ENCODE data around the gene PRKCE. TPM values are rescaled to one million over a fixed set of nuclear protein-coding genes. Genes with fewer than 3 reads are reported as not detected.

Gene PRKCE
- total RNA-seq, 2 experiments from 2014 or later, result 24.9 to 26.2 TPM

- TF ChIP-seq CTCF (IDR thresholded peaks at IDR 0.05), result no peak
- H3K27me3 Mint-ChIP-seq, result no peaks in the 10 kb centered on the region
- ATAC-seq (ENCODE audit: poor library complexity), result no peak
- H3K4me1 Mint-ChIP-seq (ENCODE audit: low read depth), result peaks cover 23% of the 10 kb centered on the region
- no peak overlapping the region for H3K4me3 ChIP-seq (ENCODE audit: low read length)
- H3K9me3 Mint-ChIP-seq, result no peaks in the 10 kb centered on the region
- POLR2A ChIA-PET, result no interaction called here
- H3K27ac Mint-ChIP-seq, result no peak overlapping the region
- H3K27me3 ChIP-seq (ENCODE audit: control insufficient read depth in 1 of 2, insufficient read depth in 2 of 2, low read length in 2 of 2), result no peaks in the 10 kb centered on the region
- no peaks in the 10 kb centered on the region for H3K36me3 ChIP-seq (ENCODE audit: insufficient read depth, low read length)
- peaks cover 8% of the 10 kb centered on the region for H3K4me1 ChIP-seq (ENCODE audit: insufficient read depth, low read length)
- intact Hi-C loops (cut with DNase I, micrococcal nuclease), result no loop called here
- no peak for DNase-seq
- no peaks in the 10 kb centered on the region for H3K36me3 Mint-ChIP-seq (ENCODE audit: low read depth)
- H3K27ac ChIP-seq (ENCODE audit: low read depth in 1 of 2, low read length in 2 of 2), result no peak overlapping the region
- H3K4me3 Mint-ChIP-seq, result no peak overlapping the region
- CTCF ChIA-PET, result no interaction called here
- no peaks in the 10 kb centered on the region for H3K9me3 ChIP-seq (ENCODE audit: control insufficient read depth in 1 of 2, insufficient read depth in 1 of 2, low read length in 2 of 2)
Measured at GRCh38 chr2:45896311-45896710, 244.8 kb downstream of the PRKCE start.

- ChIA-PET CTCF (interaction anchor here (1.2 kb wide), 1 partner anchor 13 kb away, joined by 3 read pairs; no protein-coding TSS in a partner anchor), POLR2A (no interaction called here)
- H3K27ac Mint-ChIP-seq, result no peak overlapping the region
- H3K4me1 Mint-ChIP-seq (ENCODE audit: low read depth), result peaks cover 7% of the 10 kb centered on the region
- no peaks in the 10 kb centered on the region for H3K9me3 ChIP-seq (ENCODE audit: control insufficient read depth in 1 of 2, insufficient read depth in 1 of 2, low read length in 2 of 2)
- H3K4me1 ChIP-seq (ENCODE audit: insufficient read depth, low read length), result no peaks in the 10 kb centered on the region
- intact Hi-C loops (cut with DNase I, micrococcal nuclease), result no loop called here
- DNase-seq (peak in 1 of 14 experiments; percentile 51), ATAC-seq (ENCODE audit: poor library complexity) (no peak)
- H3K9me3 Mint-ChIP-seq, result no peaks in the 10 kb centered on the region
- no peak overlapping the region for H3K4me3 Mint-ChIP-seq
- H3K36me3 ChIP-seq (ENCODE audit: insufficient read depth, low read length), result no peaks in the 10 kb centered on the region
- H3K27me3 ChIP-seq (ENCODE audit: control insufficient read depth in 1 of 2, insufficient read depth in 2 of 2, low read length in 2 of 2), result no peaks in the 10 kb centered on the region
- TF ChIP-seq CTCF (IDR thresholded peaks at IDR 0.05), result no peak
- H3K27me3 Mint-ChIP-seq, result no peaks in the 10 kb centered on the region
- H3K4me3 ChIP-seq (ENCODE audit: low read length), result no peak overlapping the region
- no peak overlapping the region for H3K27ac ChIP-seq (ENCODE audit: low read depth in 1 of 2, low read length in 2 of 2)
- H3K36me3 Mint-ChIP-seq (ENCODE audit: low read depth), result no peaks in the 10 kb centered on the region
Measured at GRCh38 chr2:45897842-45898241, 246.4 kb downstream of the PRKCE start.

GRCh38 chr2:45898819-45899218, 247.3 kb downstream of the PRKCE start:
- H3K9me3 Mint-ChIP-seq, result no peaks in the 10 kb centered on the region
- ChIA-PET CTCF (no interaction called here), POLR2A (no interaction called here)
- H3K27ac ChIP-seq (ENCODE audit: low read depth in 1 of 2, low read length in 2 of 2), result no peak overlapping the region
- no peaks in the 10 kb centered on the region for H3K36me3 Mint-ChIP-seq (ENCODE audit: low read depth)
- H3K4me1 Mint-ChIP-seq (ENCODE audit: low read depth), result peaks cover 6% of the 10 kb centered on the region
- DNase-seq (no peak), ATAC-seq (ENCODE audit: poor library complexity) (no peak)
- intact Hi-C loops (cut with DNase I, micrococcal nuclease), result no loop called here
- TF ChIP-seq CTCF (IDR thresholded peaks at IDR 0.05), result no peak
- H3K27ac Mint-ChIP-seq, result no peak overlapping the region
- H3K9me3 ChIP-seq (ENCODE audit: control insufficient read depth in 1 of 2, insufficient read depth in 1 of 2, low read length in 2 of 2), result no peaks in the 10 kb centered on the region
- no peaks in the 10 kb centered on the region for H3K27me3 Mint-ChIP-seq
- no peaks in the 10 kb centered on the region for H3K4me1 ChIP-seq (ENCODE audit: insufficient read depth, low read length)
- no peak overlapping the region for H3K4me3 Mint-ChIP-seq
- H3K27me3 ChIP-seq (ENCODE audit: control insufficient read depth in 1 of 2, insufficient read depth in 2 of 2, low read length in 2 of 2), result no peaks in the 10 kb centered on the region
- no peaks in the 10 kb centered on the region for H3K36me3 ChIP-seq (ENCODE audit: insufficient read depth, low read length)
- H3K4me3 ChIP-seq (ENCODE audit: low read length), result no peak overlapping the region
